Breast epithelium (tissue), 3 donors: ENCODE measurements around the gene MYOZ2.

Experiments used
- CTCF ChIP-seq, 3 donors: fragments of 450-650 bp; IDR thresholded peaks; one replicate each; pipeline ENCODE4 v1.5.1; 2016 to 2017; ENCODE audit warnings: antibody characterized with exemption in 3 of 3, mild to moderate bottlenecking in 3 of 3, moderate library complexity in 3 of 3
- POLR2A ChIP-seq: fragments of 450-650 bp; IDR thresholded peaks from one replicate; pipeline ENCODE4 v1.6.1; 2016; ENCODE audit warnings: antibody characterized with exemption, mild to moderate bottlenecking, moderate library complexity
- POLR2AphosphoS5 ChIP-seq, 3 donors: sonication (generic); formaldehyde crosslinking; IDR thresholded peaks; one replicate each; pipeline ENCODE4 v1.6.1; 2017; ENCODE audit warnings: antibody characterized with exemption in 3 of 3

DNA sequence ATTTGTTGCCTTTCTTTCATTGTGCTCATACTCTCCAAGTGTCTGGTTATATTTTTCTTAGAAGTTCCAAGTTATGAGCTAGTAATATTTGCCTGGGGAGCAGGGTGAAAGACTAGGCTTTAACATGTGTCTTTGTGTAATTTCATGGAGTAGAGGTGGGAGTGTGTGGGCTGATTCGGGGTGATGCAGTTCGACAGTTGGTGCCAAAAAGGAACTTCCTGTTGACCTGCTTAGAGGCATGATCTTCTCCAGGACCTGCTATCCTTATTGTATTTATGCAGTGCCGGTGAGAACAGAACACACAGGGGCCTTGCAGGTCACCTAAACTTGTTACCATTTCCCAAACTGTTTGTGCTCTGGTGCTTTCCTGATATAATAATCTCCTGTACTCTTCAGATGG lies 98.1 kb downstream of the MYOZ2 start:
- TF ChIP-seq CTCF (IDR thresholded peaks at IDR 0.05) (no peak), POLR2A (no peak), POLR2AphosphoS5 (IDR thresholded peaks at IDR 0.05) (no peak)
